KOPT-K1 (cell line): ENCODE results near the gene FPR2.
"Not testable (repeated sequence)": the region's sequence is repeated elsewhere in the genome, so short reads cannot be mapped to it uniquely, and the experiment has no call there.

Source experiments
- H3K27ac ChIP-seq: fragments of 200-600 bp; sonication (generic); 2 replicates; pipeline ENCODE4 v1.5.1; 2016; ENCODE audit warnings: antibody characterized with exemption, mild to moderate bottlenecking, low read depth, low read length; ENCODE audit not compliant: poor library complexity, severe bottlenecking
- H3K36me3 ChIP-seq: fragments of 200-600 bp; sonication (generic); 2 replicates; pipeline ENCODE4 v1.5.1; 2017; ENCODE audit warnings: antibody characterized with exemption, mild to moderate bottlenecking, low read length, moderate library complexity; ENCODE audit not compliant: insufficient read depth
- H3K9me3 ChIP-seq: fragments of 200-600 bp; sonication (generic); 2 replicates; pipeline ENCODE4 v1.5.1; 2017; ENCODE audit warnings: antibody characterized with exemption, low read length, mild to moderate bottlenecking; ENCODE audit not compliant: insufficient read depth, poor library complexity, severe bottlenecking

The FPR2 gene

GRCh38 chr19:51733742-51734522 is 27.0 kb upstream of the FPR2 start:
- Histone ChIP-seq H3K27ac (no peak overlapping the region), H3K9me3 (peaks cover 29% of the 10 kb centered on the region), H3K36me3 (no peaks in the 10 kb centered on the region)

DNA sequence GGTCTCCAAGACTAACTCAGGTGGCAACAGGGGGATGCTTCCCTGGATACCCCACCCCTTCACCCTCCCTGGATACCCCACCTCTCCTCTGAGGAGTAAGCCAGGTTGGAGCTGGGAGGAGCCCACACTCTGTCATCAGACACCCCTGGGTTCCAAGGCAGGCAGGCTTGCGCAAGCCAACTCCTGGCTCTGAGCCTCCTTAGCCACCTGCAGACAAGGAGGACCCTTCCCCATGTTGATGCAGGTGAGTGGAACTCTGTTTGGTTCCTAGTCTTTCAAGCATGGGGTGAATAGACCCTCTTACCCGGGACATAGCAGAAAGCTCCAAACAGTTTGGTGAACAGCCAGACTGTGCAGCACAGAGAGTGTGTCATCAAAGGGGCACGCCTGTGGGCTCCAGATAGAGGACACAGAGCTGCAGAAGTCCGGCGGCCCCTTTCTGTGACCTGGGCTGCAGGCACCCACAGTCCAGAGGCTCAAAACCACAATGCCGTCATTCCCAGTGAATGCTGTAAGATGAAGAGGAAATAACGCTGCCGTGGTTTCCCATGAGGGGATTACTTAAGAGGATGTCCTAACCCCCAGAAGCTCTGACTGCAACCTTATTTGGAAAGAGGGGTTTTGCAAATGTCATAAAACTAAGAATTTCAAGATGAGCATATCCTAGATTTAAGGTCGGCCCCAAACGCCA is 25.1 kb upstream of the FPR2 start:
- peaks cover 19% of the 10 kb centered on the region for H3K9me3 ChIP-seq
- no peak overlapping the region for H3K27ac ChIP-seq
- H3K36me3 ChIP-seq: no peaks in the 10 kb centered on the region

DNA sequence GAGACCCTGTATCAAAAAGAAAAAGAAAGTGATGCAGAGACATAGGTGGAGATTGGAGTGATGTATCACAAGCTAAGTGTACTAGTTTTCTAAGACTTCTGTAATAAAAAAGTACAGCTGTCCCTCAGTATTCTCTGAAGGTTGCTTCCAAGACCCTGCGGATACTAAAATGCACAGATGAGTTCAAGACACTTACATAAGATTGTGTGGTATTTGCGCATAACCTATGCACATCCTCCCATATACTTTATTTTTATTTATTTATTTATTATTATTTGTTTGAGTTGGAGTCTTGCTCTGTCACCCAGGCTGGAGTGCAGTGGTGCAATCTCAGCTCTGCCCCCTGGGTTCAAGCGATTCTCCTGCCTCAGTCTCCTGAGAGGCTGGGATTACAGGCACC is 23.6 kb upstream of the FPR2 start:
- Histone ChIP-seq H3K27ac (no peak overlapping the region), H3K9me3 (peaks cover 11% of the 10 kb centered on the region), H3K36me3 (no peaks in the 10 kb centered on the region)

GRCh38 chr19:51737924-51738323 is 23.1 kb upstream of the FPR2 start:
- Histone ChIP-seq H3K36me3 (no peaks in the 10 kb centered on the region), H3K27ac (no peak overlapping the region), H3K9me3 (peaks cover 11% of the 10 kb centered on the region)

DNA sequence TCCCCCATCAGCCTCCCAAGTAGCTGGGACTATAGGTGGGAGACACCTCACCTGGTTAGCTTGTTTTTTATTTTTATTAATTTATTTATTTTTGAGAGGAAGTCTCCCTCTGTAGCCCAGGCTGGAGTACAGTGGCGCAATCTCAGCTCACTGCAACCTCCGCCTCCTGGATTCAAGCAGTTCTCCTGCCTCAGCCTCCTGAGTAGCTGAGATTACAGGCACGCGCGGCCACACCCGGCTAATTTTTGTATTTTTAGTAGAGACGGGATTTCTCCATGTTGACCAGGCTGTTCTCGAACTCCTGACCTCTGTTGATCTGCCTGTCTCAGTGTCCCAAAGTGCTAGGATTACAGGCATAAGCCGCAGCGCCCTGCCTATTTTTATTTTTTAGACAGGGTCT is 22.5 kb upstream of the FPR2 start:
- peaks cover 11% of the 10 kb centered on the region for H3K9me3 ChIP-seq
- not testable (repeated sequence) for H3K27ac ChIP-seq, H3K36me3 ChIP-seq

DNA sequence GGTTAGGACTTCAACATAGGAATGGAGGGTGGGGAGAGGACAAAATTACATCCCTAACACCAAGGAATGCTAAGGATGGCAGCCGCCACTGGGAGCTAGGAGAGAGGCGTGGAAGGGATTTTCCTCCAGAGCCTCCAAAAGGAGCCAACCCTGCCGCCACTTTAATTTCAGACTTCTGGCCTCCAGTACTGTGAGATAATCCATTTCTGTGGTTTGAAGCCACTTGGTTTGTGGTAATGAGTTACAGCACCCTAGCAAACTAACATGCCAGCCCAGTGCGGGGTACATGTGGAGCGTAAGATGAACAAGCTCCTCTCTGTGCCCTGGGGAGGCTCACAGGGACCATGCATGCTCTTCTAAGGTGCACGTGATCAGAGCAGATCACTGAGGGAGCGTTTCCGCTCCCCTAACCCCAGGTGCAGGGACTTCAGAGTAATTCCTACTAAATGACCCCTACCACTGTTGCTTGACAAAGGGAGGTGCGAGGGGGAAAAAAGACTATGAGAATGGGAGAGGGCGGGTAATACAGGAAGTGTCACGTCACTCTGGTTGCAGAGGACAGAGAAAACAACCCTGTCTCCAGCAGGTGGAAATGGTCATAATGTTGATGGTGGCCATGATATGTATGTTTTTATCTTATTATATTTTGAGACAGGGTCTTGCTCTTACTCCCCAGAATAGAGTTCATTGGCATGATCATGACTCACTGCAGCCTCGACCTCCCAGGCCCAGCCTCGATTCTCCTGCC is 21.3 kb upstream of the FPR2 start:
- Histone ChIP-seq H3K27ac (no peak overlapping the region), H3K9me3 (peaks cover 11% of the 10 kb centered on the region), H3K36me3 (no peaks in the 10 kb centered on the region)

DNA sequence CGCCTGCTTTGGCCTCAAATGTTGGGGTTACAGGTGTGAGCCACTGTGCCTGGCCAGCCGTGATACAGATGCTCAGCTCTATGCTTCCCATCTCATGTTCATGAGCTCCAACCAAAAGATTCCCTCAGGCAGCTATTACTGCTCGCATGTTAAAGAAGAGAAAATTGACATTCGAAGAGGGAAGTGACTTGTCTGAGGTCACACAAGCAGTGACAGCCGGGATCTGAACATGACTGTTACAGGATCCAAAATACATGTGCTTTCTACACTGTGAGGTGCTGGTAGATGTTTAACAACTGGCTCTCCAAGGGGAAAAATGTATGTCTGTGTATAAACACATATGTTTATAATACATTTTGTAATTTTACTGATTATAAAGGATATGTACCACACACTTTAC is 20.6 kb upstream of the FPR2 start:
- H3K9me3 ChIP-seq: peaks cover 11% of the 10 kb centered on the region
- H3K36me3 ChIP-seq: no peaks in the 10 kb centered on the region
- no peak overlapping the region for H3K27ac ChIP-seq

DNA sequence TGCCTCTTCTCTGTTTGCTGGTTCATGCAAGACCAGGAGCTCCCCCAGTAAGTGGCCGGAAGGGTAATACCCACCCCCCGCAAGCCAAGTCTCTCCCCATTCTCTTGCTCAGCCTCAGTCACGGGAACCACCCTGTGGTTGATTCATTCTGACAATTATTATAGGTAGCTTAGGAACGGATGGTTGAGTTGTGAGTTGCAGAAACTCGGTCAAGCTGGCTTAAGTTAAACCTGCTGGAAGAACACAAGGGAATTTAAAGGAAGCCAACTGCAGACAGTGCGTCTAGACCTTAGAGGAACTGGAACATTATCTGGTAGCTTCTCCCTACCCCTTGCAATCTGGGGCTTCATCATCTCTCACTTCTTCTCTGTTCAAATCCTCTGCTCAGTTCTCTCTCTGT is 18.2 kb upstream of the FPR2 start:
- H3K36me3 ChIP-seq: no peaks in the 10 kb centered on the region
- no peaks in the 10 kb centered on the region for H3K9me3 ChIP-seq
- no peak overlapping the region for H3K27ac ChIP-seq

DNA sequence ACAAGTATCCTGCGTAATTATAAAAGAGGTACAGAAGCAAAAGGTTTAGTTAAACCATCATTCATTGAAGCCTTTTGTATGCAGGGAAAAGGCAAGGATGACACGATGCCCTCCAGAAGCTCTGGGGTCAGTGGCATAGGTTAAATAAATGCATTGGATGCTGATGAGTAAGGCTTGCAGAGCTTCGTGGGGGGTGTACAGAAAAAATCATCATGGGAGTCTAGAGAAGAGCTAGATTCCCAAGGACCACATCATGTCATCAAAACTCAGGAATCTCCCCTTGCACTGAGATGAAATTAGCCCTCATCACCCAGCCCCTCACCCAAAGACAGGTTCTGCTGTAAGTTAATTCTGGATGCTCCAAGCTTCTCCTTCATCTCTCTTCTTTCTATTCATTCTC is 17.6 kb upstream of the FPR2 start:
- Histone ChIP-seq H3K36me3 (no peaks in the 10 kb centered on the region), H3K27ac (no peak overlapping the region), H3K9me3 (no peaks in the 10 kb centered on the region)

DNA sequence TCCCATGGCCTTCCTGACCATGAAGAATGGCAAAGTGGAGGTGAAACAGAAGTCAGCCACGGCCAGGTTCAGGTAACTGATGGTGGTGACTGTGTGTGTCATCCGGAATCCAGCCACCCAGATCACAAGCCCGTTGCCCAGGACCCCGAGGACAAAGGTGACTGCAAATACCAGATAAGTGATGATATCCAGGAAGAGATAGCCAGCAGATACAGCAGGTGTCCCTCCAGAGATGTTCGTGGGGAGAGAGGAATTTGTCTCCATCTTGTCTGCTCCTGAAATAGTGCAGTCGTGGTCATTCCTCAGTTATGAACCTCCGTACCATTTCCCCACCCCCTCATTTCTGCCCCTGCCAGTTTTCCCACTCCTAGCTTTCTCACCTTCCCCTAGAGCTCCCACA is 14.2 kb upstream of the FPR2 start:
- H3K27ac ChIP-seq: no peak overlapping the region
- no peaks in the 10 kb centered on the region for H3K36me3 ChIP-seq
- H3K9me3 ChIP-seq: peaks cover 1% of the 10 kb centered on the region

GRCh38 chr19:51749979-51750378 is 11.0 kb upstream of the FPR2 start:
- H3K27ac ChIP-seq: no peak overlapping the region
- H3K36me3 ChIP-seq: no peaks in the 10 kb centered on the region
- H3K9me3 ChIP-seq: peaks cover 3% of the 10 kb centered on the region

GRCh38 chr19:51750400-51751094 is 10.4 kb upstream of the FPR2 start:
- Histone ChIP-seq H3K27ac (no peak overlapping the region), H3K36me3 (no peaks in the 10 kb centered on the region), H3K9me3 (peaks cover 3% of the 10 kb centered on the region)

GRCh38 chr19:51751655-51752054 is 9.3 kb upstream of the FPR2 start, which contains the start of gene FPR1:
Gene FPR1 (minus strand): TSS chr19:51751878. CDS start chr19:51746994, 4,884 bp downstream.
- H3K36me3 ChIP-seq: no peaks in the 10 kb centered on the region
- no peak within 1 kb of the TSS for H3K27ac ChIP-seq
- peaks cover 8% of the 10 kb centered on the region for H3K9me3 ChIP-seq

DNA sequence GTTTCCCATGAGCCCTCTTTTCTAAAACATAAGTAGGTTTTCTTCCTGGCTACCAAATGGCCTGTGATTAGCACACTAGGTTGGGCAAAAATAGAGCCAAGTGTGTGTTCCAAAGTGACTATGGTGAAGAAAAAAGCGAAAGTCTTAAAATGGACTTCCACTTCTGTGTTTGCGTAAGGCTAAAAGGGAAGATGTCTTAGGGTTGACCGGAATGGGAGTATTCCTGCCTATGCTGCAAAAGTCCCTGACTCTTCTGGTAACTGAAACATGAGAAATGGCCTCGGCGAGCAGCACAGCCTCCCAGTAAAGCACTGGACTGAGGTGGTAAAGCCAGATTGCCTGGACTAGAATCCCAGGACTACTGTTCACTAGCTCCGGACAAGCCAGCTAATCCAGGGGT is 6.9 kb upstream of the FPR2 start:
- H3K36me3 ChIP-seq: no peaks in the 10 kb centered on the region
- no peak overlapping the region for H3K27ac ChIP-seq
- peaks cover 8% of the 10 kb centered on the region for H3K9me3 ChIP-seq

DNA sequence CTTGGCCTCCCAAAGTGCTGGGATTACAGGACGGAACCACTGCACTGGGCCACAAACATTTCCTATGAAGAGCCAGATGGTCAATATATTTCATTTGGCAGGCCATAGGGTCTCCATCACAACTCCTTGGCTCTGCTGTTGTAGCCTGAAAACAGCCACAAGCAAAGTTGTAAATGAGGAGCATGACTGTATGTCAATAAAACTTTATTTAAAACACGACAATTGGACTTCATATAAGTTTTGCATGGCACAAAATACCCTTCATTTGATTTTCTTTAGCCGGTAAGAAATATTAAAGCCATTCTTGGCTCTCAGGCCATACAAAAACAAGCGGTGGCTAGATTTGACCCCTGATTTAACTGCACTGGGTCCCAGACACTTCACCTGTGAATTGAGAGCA is 6.2 kb upstream of the FPR2 start:
- peaks cover 8% of the 10 kb centered on the region for H3K9me3 ChIP-seq

More for the DNA sequence above, 6.2 kb upstream of the FPR2 start:
- no peak overlapping the region for H3K27ac ChIP-seq
- H3K36me3 ChIP-seq: no peaks in the 10 kb centered on the region
